Mesenchymal stem cell (in vitro differentiated cells and primary cell): ENCODE data around the gene RGS7.

Experiments
- DNase-seq: peaks from one replicate; pipeline ENCODE4 v3.0.0-alpha.2; 2013
- H2AFZ ChIP-seq: one replicate; pipeline ENCODE4 v1.6.1; 2013; ENCODE audit warnings: low read depth, mild to moderate bottlenecking, control low read depth, inconsistent platforms, low read length, moderate library complexity
- H2AK5ac ChIP-seq: 2 replicates; pipeline ENCODE4 v1.6.1; 2013; ENCODE audit warnings: low read length, moderate library complexity, mild to moderate bottlenecking, inconsistent platforms; ENCODE audit not compliant: severe bottlenecking
- H2BK120ac ChIP-seq: one replicate; pipeline ENCODE4 v1.6.1; 2013; ENCODE audit warnings: low read depth, mild to moderate bottlenecking, inconsistent platforms, low read length, moderate library complexity
- H2BK12ac ChIP-seq, 2 experiments: one replicate each; pipeline ENCODE4 v1.6.1; 2013; ENCODE audit warnings: inconsistent platforms in 2 of 2, low read length in 2 of 2, mild to moderate bottlenecking in 2 of 2, moderate library complexity in 2 of 2, control low read depth in 1 of 2
- H2BK15ac ChIP-seq: one replicate; pipeline ENCODE4 v1.6.1; 2013; ENCODE audit warnings: mild to moderate bottlenecking, low read depth, inconsistent platforms; ENCODE audit not compliant: poor library complexity, severe bottlenecking
- H2BK5ac ChIP-seq: 2 replicates; pipeline ENCODE4 v1.6.1; 2013; ENCODE audit warnings: low read depth, mild to moderate bottlenecking, low read length, control low read depth, inconsistent platforms; ENCODE audit not compliant: poor library complexity, severe bottlenecking
- H3K14ac ChIP-seq, 2 experiments: one replicate each; pipeline ENCODE4 v1.6.1; 2013; ENCODE audit warnings: inconsistent platforms in 2 of 2, low read length in 2 of 2, control low read depth in 1 of 2, mild to moderate bottlenecking in 1 of 2, moderate library complexity in 1 of 2
- H3K18ac ChIP-seq, 2 experiments: one replicate each; pipeline ENCODE4 v1.6.1; 2013; ENCODE audit warnings: inconsistent platforms in 2 of 2, low read length in 2 of 2, control low read depth in 1 of 2, low read depth in 1 of 2, mild to moderate bottlenecking in 1 of 2
- H3K23ac ChIP-seq, 2 experiments: one replicate each; pipeline ENCODE4 v1.6.1; 2013; ENCODE audit warnings: inconsistent platforms in 2 of 2, low read length in 2 of 2, mild to moderate bottlenecking in 2 of 2, moderate library complexity in 2 of 2, control low read depth in 1 of 2
- H3K27ac ChIP-seq: 2 replicates; pipeline ENCODE4 v1.5.1; 2013; ENCODE audit warnings: mild to moderate bottlenecking, moderate library complexity, low read length, control low read depth, inconsistent platforms; ENCODE audit not compliant: poor library complexity, severe bottlenecking
- H3K27me3 ChIP-seq, 2 experiments: 2 replicates each; pipeline versions ENCODE4 v1.6.1 to v1.7.0; 2013; ENCODE audit warnings: low read length in 2 of 2, mild to moderate bottlenecking in 2 of 2, moderate library complexity in 2 of 2, control low read depth in 1 of 2, inconsistent platforms in 1 of 2; ENCODE audit not compliant: control insufficient read depth in 1 of 2, insufficient read depth in 1 of 2
- H3K36me3 ChIP-seq, 2 experiments: 2 replicates each; pipeline versions ENCODE4 v1.6.1 to v1.7.0; 2013; ENCODE audit warnings: low read length in 2 of 2, control low read depth in 1 of 2, inconsistent platforms in 1 of 2, low read depth in 1 of 2, mild to moderate bottlenecking in 1 of 2; ENCODE audit not compliant: insufficient read depth in 2 of 2, control insufficient read depth in 1 of 2
- H3K4ac ChIP-seq, 2 experiments: one replicate each; pipeline ENCODE4 v1.6.1; 2013; ENCODE audit warnings: inconsistent platforms in 2 of 2, low read length in 2 of 2, mild to moderate bottlenecking in 2 of 2, moderate library complexity in 2 of 2, control low read depth in 1 of 2, low read depth in 1 of 2
- H3K4me1 ChIP-seq: 2 replicates; pipeline ENCODE4 v1.6.1; 2013; ENCODE audit warnings: low read depth, low read length, control low read depth; ENCODE audit not compliant: control insufficient read depth, insufficient read depth
- H3K4me2 ChIP-seq: 2 replicates; pipeline ENCODE4 v1.6.1; 2013; ENCODE audit warnings: low read length, mild to moderate bottlenecking, inconsistent platforms; ENCODE audit not compliant: poor library complexity, severe bottlenecking
- H3K4me3 ChIP-seq, 2 experiments: 2 replicates each; pipeline versions ENCODE4 v1.5.1 to v1.7.0; 2013; ENCODE audit warnings: low read length in 2 of 2, mild to moderate bottlenecking in 2 of 2, control low read depth in 1 of 2, low read depth in 1 of 2; ENCODE audit not compliant: insufficient read depth in 1 of 2
- H3K79me1 ChIP-seq: replicated peaks from 2 replicates; pipeline ENCODE4 v1.6.1; 2013; ENCODE audit warnings: mild to moderate bottlenecking, control low read depth, low read length, inconsistent platforms; ENCODE audit not compliant: poor library complexity, severe bottlenecking
- H3K9ac ChIP-seq: 2 replicates; pipeline ENCODE4 v1.7.0; 2013; ENCODE audit warnings: mild to moderate bottlenecking, low read length, moderate library complexity
- H3K9me3 ChIP-seq: 2 replicates; pipeline ENCODE4 v1.7.0; 2013; ENCODE audit warnings: mild to moderate bottlenecking, low read length; ENCODE audit not compliant: control insufficient read depth
- H4K8ac ChIP-seq: one replicate; pipeline ENCODE4 v1.6.1; 2013; ENCODE audit warnings: inconsistent platforms, mild to moderate bottlenecking, low read length, moderate library complexity
- H4K91ac ChIP-seq: one replicate; pipeline ENCODE4 v1.6.1; 2013; ENCODE audit warnings: mild to moderate bottlenecking, low read length, inconsistent platforms
- WGBS: methylation state at CpG from one replicate; pipeline ENCODE4 v1.1.7; 2013; ENCODE audit warnings: mixed read lengths; 5-methylcytosine and 5-hydroxymethylcytosine counted together

RGS7 gene

DNA sequence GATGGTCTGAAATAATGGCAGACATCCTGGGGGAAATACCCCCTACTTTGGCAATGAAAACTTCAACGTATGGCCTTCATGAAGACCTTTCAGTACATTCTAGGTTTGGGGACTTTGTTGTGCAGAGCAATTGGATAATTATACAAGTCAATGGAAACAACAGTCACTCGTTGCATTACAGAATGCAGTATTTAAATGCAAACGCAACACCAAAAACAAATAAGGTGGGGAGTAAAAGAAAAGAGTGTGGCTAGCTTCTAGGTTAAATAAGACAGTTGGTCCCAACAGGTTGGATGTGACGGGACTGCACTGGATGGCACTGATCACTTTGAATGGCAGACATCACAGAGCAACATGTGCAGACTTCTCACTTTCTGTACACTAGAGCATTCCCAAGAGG lies 386.8 kb downstream of the RGS7 start:
- Histone ChIP-seq H2BK5ac (no peak overlapping the region), H3K14ac (no peak overlapping the region), H4K91ac (no peak overlapping the region), H3K36me3 (no peaks in the 10 kb centered on the region), H4K8ac (no peak overlapping the region), H3K9me3 (no peaks in the 10 kb centered on the region), H2AFZ (no peak overlapping the region), H2AK5ac (no peak overlapping the region), H3K18ac (no peak overlapping the region), H3K23ac (no peak overlapping the region), H3K27me3 (peaks cover 0 to 3% of the 10 kb centered on the region in 2 experiments), H3K9ac (no peak overlapping the region), H3K4ac (no peak overlapping the region), H3K4me1 (peaks cover 1% of the 10 kb centered on the region), H3K27ac (no peak overlapping the region), H2BK120ac (no peak overlapping the region), H2BK15ac (no peak overlapping the region), H3K4me3 (no peak overlapping the region), H3K4me2 (no peak overlapping the region), H2BK12ac (no peak overlapping the region), H3K79me1 (no peaks in the 10 kb centered on the region)
- no peak for DNase-seq
- 78% methylated on average over 4 of the region's 4 CpGs for WGBS

- H3K14ac ChIP-seq, result no peak overlapping the region
- H3K4me1 ChIP-seq, result peaks cover 1% of the 10 kb centered on the region
- no peaks in the 10 kb centered on the region for H3K9me3 ChIP-seq
- H3K27me3 ChIP-seq, result peaks cover 0 to 5% of the 10 kb centered on the region in 2 experiments
- H4K8ac ChIP-seq, result no peak overlapping the region
- no peak overlapping the region for H2AFZ ChIP-seq
- H3K4ac ChIP-seq, result no peak overlapping the region
- H3K79me1 ChIP-seq, result no peaks in the 10 kb centered on the region
- H2AK5ac ChIP-seq, result no peak overlapping the region
- H3K27ac ChIP-seq, result no peak overlapping the region
- no peak overlapping the region for H2BK15ac ChIP-seq
- H2BK12ac ChIP-seq, result no peak overlapping the region
- H3K23ac ChIP-seq, result no peak overlapping the region
- H3K4me3 ChIP-seq, result no peak overlapping the region
- H2BK120ac ChIP-seq, result no peak overlapping the region
- 89% methylated on average over 4 of the region's 5 CpGs for WGBS
- no peaks in the 10 kb centered on the region for H3K36me3 ChIP-seq
- no peak overlapping the region for H3K4me2 ChIP-seq
- H4K91ac ChIP-seq, result no peak overlapping the region
- no peak for DNase-seq
- H2BK5ac ChIP-seq, result no peak overlapping the region
- H3K18ac ChIP-seq, result no peak overlapping the region
- H3K9ac ChIP-seq, result no peak overlapping the region
Measured at GRCh38 chr1:240968864-240969263, 388.1 kb downstream of the RGS7 start.

- Histone ChIP-seq H4K91ac (no peak overlapping the region), H4K8ac (no peak overlapping the region), H3K4me3 (no peak overlapping the region), H3K4me2 (no peak overlapping the region), H3K23ac (no peak overlapping the region), H2BK5ac (no peak overlapping the region), H3K4me1 (peaks cover 1% of the 10 kb centered on the region), H2AK5ac (no peak overlapping the region), H3K9ac (no peak overlapping the region), H3K27ac (no peak overlapping the region), H2BK15ac (no peak overlapping the region), H3K36me3 (no peaks in the 10 kb centered on the region), H2BK120ac (no peak overlapping the region), H2BK12ac (no peak overlapping the region), H3K9me3 (no peaks in the 10 kb centered on the region), H3K79me1 (no peaks in the 10 kb centered on the region), H2AFZ (no peak overlapping the region), H3K27me3 (peaks cover 0 to 9% of the 10 kb centered on the region in 2 experiments), H3K18ac (no peak overlapping the region), H3K14ac (no peak overlapping the region), H3K4ac (no peak overlapping the region)
- 81% methylated on average over 8 of the region's 10 CpGs for WGBS
- no peak for DNase-seq
Measured at GRCh38 chr1:240967070-240967724, 389.8 kb downstream of the RGS7 start.

GRCh38 chr1:240965581-240966091 lies 391.4 kb downstream of the RGS7 start:
- H2BK5ac ChIP-seq, result no peak overlapping the region
- H2BK120ac ChIP-seq, result no peak overlapping the region
- whole genome bisulfite sequencing, result 64% methylated on average over 9 of the region's 10 CpGs
- no peak overlapping the region for H3K18ac ChIP-seq
- H3K27me3 ChIP-seq, result peaks cover 0 to 18% of the 10 kb centered on the region in 2 experiments
- no peak overlapping the region for H2BK12ac ChIP-seq
- H2AK5ac ChIP-seq, result no peak overlapping the region
- no peaks in the 10 kb centered on the region for H3K79me1 ChIP-seq
- no peak overlapping the region for H3K27ac ChIP-seq
- H3K14ac ChIP-seq, result no peak overlapping the region
- no peak overlapping the region for H2AFZ ChIP-seq
- H3K4me1 ChIP-seq, result peaks cover 1% of the 10 kb centered on the region
- H3K9ac ChIP-seq, result no peak overlapping the region
- H2BK15ac ChIP-seq, result no peak overlapping the region
- no peak for DNase-seq
- no peak overlapping the region for H3K4me3 ChIP-seq
- H4K91ac ChIP-seq, result no peak overlapping the region
- H3K36me3 ChIP-seq, result no peaks in the 10 kb centered on the region
- no peak overlapping the region for H3K23ac ChIP-seq
- H4K8ac ChIP-seq, result no peak overlapping the region
- no peaks in the 10 kb centered on the region for H3K9me3 ChIP-seq
- no peak overlapping the region for H3K4ac ChIP-seq
- H3K4me2 ChIP-seq, result no peak overlapping the region
